HG03103 (cell line): ENCODE measurements around the gene GALNT7.
A peak's percentile ranks its signal among the peaks of the same experiment; 100 is the strongest.

ENCODE experiments used
- ATAC-seq: cut with Tn5 transposase; IDR thresholded peaks from one replicate; pipeline ENCODE4 v1.9.1; 2021; ENCODE audit warnings: low read depth; ENCODE audit not compliant: unreplicated experiment

Gene GALNT7

GRCh38 chr4:173258866-173259265 lies 90.3 kb downstream of the GALNT7 start:
- ATAC-seq: no peak

GRCh38 chr4:173259310-173259709 lies 90.7 kb downstream of the GALNT7 start:
- ATAC-seq: no peak

DNA sequence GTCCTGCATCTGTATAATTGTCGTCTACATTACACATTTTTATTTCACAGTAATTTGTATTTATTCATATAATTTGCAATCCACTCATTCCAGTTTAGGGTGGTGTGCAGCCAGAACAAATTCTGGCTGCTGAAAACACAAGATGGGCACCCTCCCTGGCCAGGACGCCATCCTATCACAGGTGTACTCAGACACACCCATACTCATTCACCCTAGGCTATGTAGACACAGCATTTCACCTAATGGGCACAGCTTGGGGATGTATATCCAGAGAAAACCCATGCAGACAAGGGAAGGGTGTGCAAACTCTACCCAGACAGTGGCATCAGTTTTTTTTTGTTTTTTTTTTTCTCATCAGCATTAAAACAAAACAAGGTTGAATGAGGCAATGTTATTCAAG lies 92.4 kb downstream of the GALNT7 start:
- no peak for ATAC-seq

DNA sequence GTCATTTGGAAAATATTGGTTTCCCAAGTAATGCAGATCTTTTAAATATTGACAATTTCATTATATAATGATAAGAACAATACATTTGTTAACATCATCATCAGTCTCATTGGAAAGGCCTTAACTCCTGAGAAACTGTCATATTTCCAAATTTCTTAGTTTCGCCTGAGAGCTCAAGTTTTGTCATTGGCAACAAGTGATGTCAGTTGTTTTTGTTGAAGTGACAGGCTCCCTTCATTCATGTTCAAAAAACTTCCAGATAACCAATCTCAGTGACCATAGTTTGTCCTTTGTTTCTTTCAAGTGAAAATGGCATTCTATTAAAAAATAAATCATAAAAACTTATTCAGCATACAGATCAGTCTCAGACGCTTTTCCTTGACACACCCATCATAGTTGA lies 93.8 kb downstream of the GALNT7 start:
- no peak for ATAC-seq

GRCh38 chr4:173264245-173264644 lies 95.6 kb downstream of the GALNT7 start:
- no peak for ATAC-seq

DNA sequence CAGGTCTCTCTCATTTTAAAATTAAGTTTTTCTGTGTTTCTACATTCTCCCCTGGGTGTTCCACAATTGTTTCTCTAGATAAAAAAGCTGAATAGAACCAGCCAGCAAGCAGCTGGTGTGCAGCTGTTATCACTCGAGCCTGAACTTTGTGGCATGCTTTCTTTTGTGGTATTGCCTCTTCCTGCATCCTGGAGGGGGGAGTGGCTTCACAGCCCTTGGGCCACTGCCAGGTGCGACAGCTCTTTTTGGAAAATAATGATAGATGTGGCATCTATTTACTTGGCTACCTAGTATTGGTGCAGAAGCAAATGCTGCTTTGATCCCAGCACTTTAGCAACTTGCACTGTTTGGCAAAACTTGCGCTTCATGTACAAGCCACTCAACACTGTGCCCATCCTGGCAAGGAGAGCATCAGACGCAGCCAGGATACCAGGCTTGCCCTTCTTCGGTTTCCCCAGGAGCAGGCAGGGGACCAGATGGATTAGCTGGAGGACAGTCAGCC lies 96.1 kb downstream of the GALNT7 start:
- ATAC-seq: peak; percentile 88

- no peak for ATAC-seq
These were observed 97.1 kb downstream of the GALNT7 start for GRCh38 chr4:173265751-173266150.

DNA sequence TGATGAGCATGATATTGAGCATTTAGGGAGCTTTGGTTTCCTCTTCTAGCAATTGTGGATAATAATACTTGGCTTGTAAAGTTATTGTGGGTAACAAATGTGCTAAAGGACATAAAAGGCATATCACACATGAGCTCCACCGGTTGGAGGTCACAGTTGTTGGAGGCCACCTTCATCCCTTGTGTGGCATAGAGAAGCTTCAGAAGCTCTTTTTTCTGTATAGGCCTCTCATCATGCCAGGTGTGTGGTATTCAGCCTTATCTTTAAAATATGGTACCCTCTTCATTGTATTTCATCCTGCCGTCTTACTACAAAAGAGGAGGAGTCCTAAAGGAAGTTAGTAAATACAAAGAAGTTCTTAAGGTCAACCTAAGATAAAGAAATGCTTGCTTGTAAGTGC lies 99.1 kb downstream of the GALNT7 start:
- no peak for ATAC-seq

DNA sequence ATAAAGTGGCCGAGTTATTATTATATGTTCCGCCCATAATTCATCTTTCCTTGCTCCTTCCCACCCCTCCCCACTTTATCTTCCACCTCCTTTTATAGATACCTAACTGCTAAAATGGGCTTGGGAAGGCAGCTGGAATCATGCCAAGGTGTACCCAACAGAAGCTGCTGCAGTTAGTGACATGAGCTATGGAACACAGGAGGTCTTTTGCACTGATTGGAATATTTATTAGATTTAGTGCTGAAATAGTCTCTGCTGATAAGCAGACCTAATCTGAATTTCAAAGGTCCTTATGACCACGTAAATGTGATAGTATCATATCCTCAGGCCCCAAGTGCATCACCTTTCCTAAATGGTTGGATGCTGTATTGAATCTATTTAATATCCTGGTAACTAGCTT lies 100.7 kb downstream of the GALNT7 start:
- no peak for ATAC-seq

GRCh38 chr4:173270312-173271027 lies 101.9 kb downstream of the GALNT7 start:
- ATAC-seq: no peak

DNA sequence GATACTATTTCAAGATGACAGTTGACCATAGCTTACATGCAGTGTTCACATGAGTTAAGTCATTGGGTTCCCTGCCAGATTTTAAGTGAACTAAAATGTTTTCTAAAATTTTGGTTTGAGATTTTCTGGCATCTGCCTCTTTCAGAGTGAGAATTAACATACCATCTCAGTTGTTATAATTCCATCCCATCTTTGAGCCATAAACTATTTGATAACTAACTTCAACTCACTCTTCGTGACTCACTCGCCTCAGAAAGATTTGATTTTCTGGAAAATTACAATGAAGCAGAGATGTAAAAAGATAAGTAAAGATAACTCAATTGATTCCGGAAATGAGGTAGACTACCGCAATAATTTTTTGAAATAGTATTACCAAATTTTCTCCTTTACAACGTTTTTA lies 103.7 kb downstream of the GALNT7 start:
- ATAC-seq: no peak

GRCh38 chr4:173272996-173273395 lies 104.4 kb downstream of the GALNT7 start:
- no peak for ATAC-seq

- no peak for ATAC-seq
These were observed 105.3 kb downstream of the GALNT7 start for GRCh38 chr4:173273941-173274340.

DNA sequence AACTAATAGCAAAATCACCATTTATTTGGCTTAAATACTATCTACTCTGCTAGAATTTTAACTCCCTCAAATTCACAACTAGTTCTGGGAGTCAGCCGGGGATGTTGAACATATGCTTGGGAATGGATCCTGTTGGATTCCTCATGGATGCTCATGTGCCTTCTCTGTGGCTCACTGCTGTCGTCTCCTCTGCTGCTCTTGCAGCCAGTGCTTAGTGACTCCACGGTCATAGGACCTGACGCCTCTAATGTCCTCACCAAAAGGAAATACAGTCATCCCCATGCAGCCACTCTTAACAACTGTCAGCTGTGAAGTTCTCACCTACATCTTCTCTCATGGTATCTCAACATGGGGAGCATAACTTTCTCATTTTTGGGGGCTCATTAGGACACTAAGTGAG lies 106.1 kb downstream of the GALNT7 start:
- ATAC-seq: no peak

- no peak for ATAC-seq
These were observed 106.5 kb downstream of the GALNT7 start for GRCh38 chr4:173275150-173275549.

DNA sequence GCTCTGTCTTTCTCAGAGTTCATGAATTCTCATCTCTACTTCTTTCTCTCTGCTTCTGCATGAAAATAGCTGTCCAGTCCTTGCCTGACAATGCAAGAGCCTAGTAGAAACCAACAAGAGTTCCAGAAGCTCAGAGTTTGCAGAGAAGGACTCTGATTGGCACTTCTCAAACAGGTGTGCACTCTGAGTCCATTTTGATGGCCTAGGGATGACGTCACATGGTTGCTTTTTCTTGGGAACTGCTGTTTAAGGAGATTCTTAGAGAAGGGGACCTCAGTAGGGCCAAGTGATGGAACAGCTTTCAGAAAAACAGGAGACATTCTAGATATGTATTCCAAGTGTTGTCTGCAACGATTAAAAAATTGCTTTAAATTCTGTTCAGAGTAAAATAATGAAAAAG lies 108.7 kb downstream of the GALNT7 start:
- ATAC-seq: no peak

GRCh38 chr4:173280998-173281397 lies 112.4 kb downstream of the GALNT7 start:
- ATAC-seq: peak; percentile 39

- ATAC-seq: peak; percentile 45
These were observed 113.0 kb downstream of the GALNT7 start for GRCh38 chr4:173281406-173282255.

DNA sequence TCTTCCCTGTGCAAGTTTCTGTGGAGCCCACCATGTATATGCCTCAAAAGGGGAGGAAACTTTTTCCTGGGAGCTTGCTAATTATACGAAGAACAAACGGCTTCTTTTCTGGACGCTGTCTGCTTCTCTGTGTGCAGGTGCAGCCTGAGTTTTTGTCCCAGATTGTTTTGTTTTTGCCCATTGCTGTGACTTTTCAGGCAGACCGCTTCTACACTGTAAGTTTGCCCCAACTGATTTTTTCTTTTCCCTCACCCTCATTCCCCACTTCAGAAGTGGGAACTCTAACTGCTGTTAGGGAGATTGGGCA lies 113.6 kb downstream of the GALNT7 start:
- ATAC-seq: no peak

- ATAC-seq: no peak
These were observed 114.0 kb downstream of the GALNT7 start for GRCh38 chr4:173282626-173283025.

DNA sequence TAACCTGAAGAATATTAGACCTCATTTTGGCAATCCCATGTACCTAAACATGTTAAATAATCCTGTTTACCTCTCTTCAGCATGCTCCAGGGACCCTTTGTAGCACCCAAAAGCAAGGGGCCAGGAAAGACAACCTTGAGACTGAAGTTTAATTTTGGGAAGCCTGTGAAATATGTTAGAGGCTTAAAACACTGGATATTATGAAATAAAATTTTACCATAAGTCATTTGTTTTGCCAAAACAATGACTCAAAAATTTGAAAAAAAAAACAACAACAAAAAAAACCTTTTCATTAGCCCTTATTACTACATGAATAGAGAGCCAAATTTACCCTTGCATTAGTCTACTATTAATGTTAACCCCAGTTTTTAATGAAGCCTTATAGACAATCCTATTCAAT lies 115.9 kb downstream of the GALNT7 start:
- no peak for ATAC-seq

GRCh38 chr4:173287486-173287885 lies 118.9 kb downstream of the GALNT7 start:
- ATAC-seq: no peak
